Adipocyte (in vitro differentiated cells): Measurements from ENCODE around the gene NMD3.

Experiments
- DNase-seq: peaks from one replicate; pipeline ENCODE4 v3.0.0-alpha.2; 2015; ENCODE audit warnings: low read depth
- H3K27me3 ChIP-seq: replicated peaks from 2 replicates; pipeline ENCODE4 v1.7.0; 2013; ENCODE audit warnings: mild to moderate bottlenecking, low read length, moderate library complexity; ENCODE audit not compliant: control insufficient read depth, insufficient read depth
- H3K36me3 ChIP-seq: 2 replicates; pipeline ENCODE4 v1.7.0; 2013; ENCODE audit warnings: low read length, mild to moderate bottlenecking, moderate library complexity; ENCODE audit not compliant: control insufficient read depth, insufficient read depth, severe bottlenecking
- H3K4me1 ChIP-seq: 2 replicates; pipeline ENCODE4 v1.7.0; 2013; ENCODE audit warnings: mild to moderate bottlenecking, low read length, moderate library complexity; ENCODE audit not compliant: control insufficient read depth, insufficient read depth
- H3K4me3 ChIP-seq: 2 replicates; pipeline ENCODE4 v1.7.0; 2013; ENCODE audit warnings: mild to moderate bottlenecking, low read length, moderate library complexity
- H3K9ac ChIP-seq: 2 replicates; pipeline ENCODE4 v1.7.0; 2013; ENCODE audit warnings: mild to moderate bottlenecking, low read length, moderate library complexity
- H3K9me3 ChIP-seq: 2 replicates; pipeline ENCODE4 v1.7.0; 2013; ENCODE audit warnings: mild to moderate bottlenecking, low read length, moderate library complexity; ENCODE audit not compliant: control insufficient read depth

Gene NMD3

DNA sequence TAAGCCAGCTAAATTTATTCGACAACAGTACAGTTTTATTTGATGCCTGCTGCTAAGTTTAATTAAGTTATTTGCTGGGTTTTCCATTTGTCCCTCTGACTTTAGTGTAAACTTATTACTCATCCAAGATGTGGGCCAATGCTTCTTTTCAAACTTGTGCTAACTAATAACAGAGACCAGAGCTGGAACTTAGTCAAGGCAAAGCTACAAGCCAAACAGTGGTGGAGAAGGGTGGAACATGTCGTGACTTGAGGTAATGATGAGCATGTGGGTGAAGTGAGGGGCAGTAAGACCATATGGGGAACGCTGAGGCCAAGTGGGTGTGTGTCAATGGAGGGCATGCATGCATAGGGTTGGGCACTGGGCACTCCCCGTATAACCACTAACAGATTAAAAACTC lies 63.9 kb downstream of the NMD3 start:
- Histone ChIP-seq H3K4me1 (no peaks in the 10 kb centered on the region), H3K27me3 (no peaks in the 10 kb centered on the region), H3K36me3 (no peaks in the 10 kb centered on the region), H3K9ac (no peak overlapping the region), H3K9me3 (peaks cover 3% of the 10 kb centered on the region), H3K4me3 (no peak overlapping the region)
- peak; percentile 57 for DNase-seq

DNA sequence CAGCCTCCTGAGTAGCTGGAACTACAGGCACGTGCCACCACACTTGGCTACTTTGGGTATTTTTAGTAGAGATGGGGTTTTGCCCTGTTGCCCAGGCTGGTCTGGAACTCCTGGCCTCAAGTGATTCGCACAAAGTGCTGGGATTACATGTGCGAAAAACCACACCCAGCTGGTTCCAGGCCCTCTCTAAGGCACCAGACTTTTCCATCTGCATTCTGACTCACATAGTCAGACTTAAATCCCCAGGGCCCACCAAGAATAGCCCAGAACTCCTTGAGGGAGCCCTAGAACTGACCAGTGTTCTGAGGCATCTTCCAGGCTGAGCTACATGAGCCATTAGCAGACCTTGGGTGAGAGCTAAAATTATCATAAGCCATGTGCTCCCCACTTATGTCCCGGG lies 68.1 kb downstream of the NMD3 start:
- Histone ChIP-seq H3K4me3 (no peak overlapping the region), H3K4me1 (no peaks in the 10 kb centered on the region), H3K9ac (no peak overlapping the region), H3K36me3 (no peaks in the 10 kb centered on the region), H3K9me3 (no peaks in the 10 kb centered on the region), H3K27me3 (peaks cover 3% of the 10 kb centered on the region)
- DNase-seq = no peak

DNA sequence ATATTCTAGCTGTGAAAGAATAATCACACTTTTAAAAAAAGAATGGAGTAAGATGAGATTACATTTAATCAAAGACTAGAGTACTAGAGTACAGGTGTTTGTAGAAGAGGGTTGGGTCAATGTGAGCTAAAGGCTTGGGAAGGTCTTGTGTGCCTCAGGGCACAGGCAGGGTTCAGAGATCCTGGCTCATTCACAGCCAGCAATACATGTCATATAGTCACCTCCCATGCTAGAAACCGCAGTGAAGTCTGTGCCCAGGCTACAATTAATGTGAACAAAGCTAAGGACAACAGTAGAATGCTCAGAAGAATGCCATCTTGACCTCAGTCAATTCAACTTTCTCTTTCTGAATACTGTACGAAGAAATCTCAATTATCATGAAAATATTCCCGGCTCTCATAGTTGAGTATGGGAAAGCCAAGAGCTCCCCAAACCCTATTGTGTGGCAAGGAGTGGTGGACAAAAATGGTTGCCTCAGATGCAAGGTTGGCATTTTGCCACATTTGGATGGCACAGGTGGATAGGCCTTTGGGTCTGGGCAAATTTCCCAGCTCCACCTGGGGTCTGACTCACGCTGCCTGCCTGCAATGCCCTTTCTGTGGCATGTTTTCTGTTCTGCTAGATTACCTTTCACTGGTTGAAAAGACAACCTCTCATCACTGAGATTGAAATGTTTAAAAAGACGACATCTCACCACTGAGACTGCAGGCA lies 70.2 kb downstream of the NMD3 start:
- no peak overlapping the region for H3K4me3 ChIP-seq
- no peaks in the 10 kb centered on the region for H3K36me3 ChIP-seq
- H3K9me3 ChIP-seq = peaks cover 1% of the 10 kb centered on the region
- no peaks in the 10 kb centered on the region for H3K4me1 ChIP-seq
- no peak overlapping the region for H3K9ac ChIP-seq
- DNase-seq = no peak
- peaks cover 3% of the 10 kb centered on the region for H3K27me3 ChIP-seq

DNA sequence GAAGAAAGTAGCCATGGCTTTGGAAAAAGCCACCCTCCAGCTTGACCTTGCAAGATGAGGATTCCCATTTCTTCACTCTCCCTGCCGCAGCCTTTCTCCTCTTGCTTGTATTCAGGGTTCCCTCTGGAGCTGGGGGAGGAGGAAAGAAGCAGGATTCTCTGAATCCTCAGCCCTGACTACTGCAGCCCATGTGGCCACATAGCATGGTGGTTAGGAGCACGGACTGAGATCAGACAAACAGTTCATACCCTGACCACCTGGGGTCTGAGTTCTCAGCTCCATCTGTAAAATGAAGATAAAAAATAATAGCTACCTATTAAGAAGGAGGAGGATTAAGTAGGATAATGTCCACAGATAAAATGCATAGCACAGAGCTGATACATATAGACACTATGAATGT lies 72.3 kb downstream of the NMD3 start:
- peaks cover 16% of the 10 kb centered on the region for H3K9me3 ChIP-seq
- H3K4me1 ChIP-seq = no peaks in the 10 kb centered on the region
- no peak overlapping the region for H3K4me3 ChIP-seq
- H3K36me3 ChIP-seq = no peaks in the 10 kb centered on the region
- peaks cover 3% of the 10 kb centered on the region for H3K27me3 ChIP-seq
- H3K9ac ChIP-seq = no peak overlapping the region
- no peak for DNase-seq

DNA sequence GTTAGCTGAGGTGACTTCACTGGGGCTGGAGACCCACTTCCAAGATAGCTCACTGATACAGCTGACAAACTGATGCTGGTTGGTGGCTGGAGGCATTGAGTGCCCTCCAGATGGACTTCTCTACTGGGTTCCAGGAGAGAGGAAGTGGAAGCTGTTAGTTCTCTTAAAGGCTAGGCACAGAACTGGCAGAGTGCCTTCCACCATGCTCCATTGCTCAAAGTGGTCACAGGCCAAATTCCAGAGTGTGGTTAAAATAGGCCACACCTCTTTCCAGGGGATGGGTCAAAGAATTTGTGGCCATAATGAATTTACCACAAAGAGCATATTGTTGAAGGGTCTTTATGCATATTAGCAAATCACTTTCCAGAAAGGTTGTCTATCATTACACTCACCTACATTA lies 74.2 kb downstream of the NMD3 start:
- H3K36me3 ChIP-seq = no peaks in the 10 kb centered on the region
- H3K4me1 ChIP-seq = no peaks in the 10 kb centered on the region
- no peak for DNase-seq
- H3K4me3 ChIP-seq = no peak overlapping the region
- H3K27me3 ChIP-seq = peaks cover 3% of the 10 kb centered on the region
- no peak overlapping the region for H3K9ac ChIP-seq
- peaks cover 24% of the 10 kb centered on the region for H3K9me3 ChIP-seq

DNA sequence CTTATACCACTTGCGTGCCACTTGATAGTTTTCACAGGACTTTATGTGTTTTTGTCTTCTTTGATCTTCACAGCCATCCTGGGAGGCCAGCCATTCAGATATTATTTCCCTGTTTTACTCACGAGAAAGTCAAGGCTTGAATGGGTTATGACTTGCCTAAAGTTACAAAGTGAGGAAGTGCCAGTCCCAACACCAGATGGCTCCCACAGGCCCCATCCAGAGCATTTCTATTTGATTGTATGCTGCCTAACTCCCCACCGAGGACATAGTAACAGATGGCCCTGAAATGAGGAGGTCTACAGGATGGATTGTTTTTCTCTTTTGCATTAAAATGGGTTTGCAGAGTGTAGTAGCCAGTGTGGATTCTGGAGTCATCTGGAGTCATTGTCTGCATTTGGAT lies 75.7 kb downstream of the NMD3 start:
- Histone ChIP-seq H3K4me3 (no peak overlapping the region), H3K9me3 (peaks cover 24% of the 10 kb centered on the region), H3K36me3 (no peaks in the 10 kb centered on the region), H3K9ac (no peak overlapping the region), H3K27me3 (peaks cover 3% of the 10 kb centered on the region), H3K4me1 (no peaks in the 10 kb centered on the region)
- no peak for DNase-seq
